Kidney glomerular epithelial cell (primary cell): Measurements from ENCODE around the gene CDCA5.
A peak's percentile ranks its signal among the peaks of the same experiment; 100 is the strongest.
"Not testable (repeated sequence)": the region's sequence is repeated elsewhere in the genome, so short reads cannot be mapped to it uniquely, and the experiment has no call there.

Experiments
- DNase-seq: peaks from one replicate; lab custom pipeline; 2025; lab: John Stamatoyannopoulos, UW

Gene CDCA5

GRCh38 chr11:65118891-65119669 is 35.2 kb upstream of the CDCA5 start:
- DNase-seq = not testable (repeated sequence)

DNA sequence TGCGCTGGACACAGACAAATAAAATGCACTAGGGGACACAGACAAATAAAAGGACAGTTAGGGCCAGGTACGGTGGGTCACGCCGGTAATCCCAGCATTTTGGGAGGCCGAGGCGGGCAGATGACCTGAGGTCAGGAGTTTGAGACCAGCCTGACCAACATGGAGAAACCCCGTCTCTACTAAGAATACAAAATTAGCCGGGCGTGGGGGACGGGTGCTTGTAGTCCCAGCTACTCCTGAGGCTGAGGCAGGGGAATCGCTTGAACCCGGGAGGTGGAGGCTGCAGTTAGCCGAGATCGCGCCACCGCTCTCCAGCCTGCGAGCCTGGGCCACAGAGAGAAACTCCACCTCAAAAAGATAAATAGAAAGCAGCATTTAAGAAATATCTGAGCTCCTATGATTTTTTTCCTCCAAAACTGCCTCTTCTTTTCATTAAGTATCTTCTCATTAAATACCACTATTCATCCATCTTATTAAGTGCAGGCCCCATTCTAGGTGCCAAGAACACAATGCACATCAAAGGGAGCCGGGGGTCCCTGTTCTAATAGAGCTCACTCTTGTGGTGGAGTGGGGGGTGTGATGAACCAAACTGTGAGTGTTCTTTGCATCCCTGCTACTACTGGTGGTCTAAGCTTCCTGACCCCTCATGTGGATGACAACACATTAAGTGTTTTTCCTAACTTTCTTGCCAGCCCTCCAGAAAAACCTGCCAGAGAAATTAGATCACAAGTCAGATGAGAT is 34.4 kb upstream of the CDCA5 start:
- no peak for DNase-seq

DNA sequence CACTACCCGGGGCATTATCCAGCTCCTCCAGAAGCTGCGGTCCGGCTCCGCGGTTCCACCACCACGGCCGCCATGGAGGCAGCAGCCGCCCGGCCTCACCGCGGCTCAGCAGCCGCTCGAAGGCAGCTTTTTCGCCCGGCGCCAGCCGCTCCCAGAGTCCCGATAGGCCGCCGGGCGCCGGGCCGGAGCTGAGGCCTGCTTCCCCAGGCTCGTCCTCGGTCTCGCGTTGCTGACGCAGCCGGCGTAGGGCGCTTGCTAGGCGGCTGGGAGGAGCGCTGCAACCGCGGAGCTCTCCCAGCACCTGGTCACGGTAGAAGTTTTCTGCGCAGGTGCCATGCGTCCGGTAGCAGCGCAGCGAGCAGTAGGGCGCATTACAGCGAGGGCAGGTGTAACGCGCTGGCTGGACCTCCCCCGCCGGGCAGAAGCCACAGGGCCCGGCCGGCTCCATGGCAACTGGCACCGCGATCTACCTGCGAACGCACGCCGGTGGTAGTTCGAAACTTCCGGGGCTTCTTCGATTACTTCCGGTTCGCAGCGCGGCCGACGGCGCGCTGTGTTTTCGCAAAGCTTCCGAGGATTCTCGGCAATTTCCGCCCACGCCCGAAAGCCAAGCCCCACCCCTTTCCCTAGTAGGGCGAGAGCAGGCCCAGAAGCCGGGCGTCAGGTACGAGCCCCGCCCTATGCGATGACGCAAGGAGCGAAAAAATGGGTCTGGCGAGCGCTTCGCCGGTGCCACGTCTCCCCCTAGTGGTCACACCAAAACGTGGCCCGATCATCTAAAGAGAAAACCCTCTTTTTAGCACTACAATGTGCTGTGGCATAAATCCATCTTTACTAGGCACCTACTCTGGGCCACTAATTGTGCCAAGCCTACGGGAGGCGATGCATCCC is 33.6 kb upstream of the CDCA5 start, which contains the start of gene ZNHIT2:
Gene ZNHIT2, minus strand, starts transcription at position 496 of the 891 bp plus-strand sequence. Its CDS starts 48 bp downstream, at position 448.
- peak; percentile 98 for DNase-seq

GRCh38 chr11:65116370-65117205 is 32.7 kb upstream of the CDCA5 start:
- no peak for DNase-seq

GRCh38 chr11:65115361-65116082 is 31.7 kb upstream of the CDCA5 start:
- no peak for DNase-seq

DNA sequence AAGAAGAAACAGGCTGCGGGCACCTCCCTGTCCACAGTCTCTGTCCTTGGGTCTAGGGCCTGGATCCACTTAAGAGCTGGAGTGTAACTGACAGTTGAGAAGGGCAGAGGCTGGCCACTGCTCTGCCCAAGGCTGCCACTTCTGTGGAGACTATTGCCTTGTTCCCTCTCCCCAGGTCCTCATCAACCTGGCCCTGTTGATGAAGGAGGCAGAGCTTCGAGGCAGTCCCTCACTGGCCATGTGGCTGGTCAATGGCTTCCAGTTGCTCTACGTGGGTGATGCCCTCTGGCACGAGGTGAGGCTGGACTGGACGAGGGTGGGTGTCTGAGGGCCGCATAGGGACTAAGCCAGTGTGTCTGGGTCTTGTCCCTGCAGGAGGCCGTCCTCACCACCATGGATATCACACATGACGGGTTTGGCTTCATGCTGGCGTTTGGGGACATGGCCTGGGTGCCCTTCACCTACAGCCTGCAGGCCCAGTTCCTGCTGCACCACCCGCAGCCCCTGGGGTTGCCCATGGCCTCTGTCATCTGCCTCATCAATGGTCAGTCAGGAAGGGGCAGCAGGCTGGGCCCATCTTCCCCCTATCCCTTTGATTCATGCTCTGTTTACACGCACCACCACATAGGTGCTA is 30.8 kb upstream of the CDCA5 start:
- no peak for DNase-seq

- DNase-seq = no peak
Measured at GRCh38 chr11:65113839-65114238, 30.0 kb upstream of the CDCA5 start.

- DNase-seq = peak; percentile 34
Measured at GRCh38 chr11:65113361-65113756, 29.5 kb upstream of the CDCA5 start.

- no peak for DNase-seq
Measured at GRCh38 chr11:65112546-65113360, 28.9 kb upstream of the CDCA5 start.

DNA sequence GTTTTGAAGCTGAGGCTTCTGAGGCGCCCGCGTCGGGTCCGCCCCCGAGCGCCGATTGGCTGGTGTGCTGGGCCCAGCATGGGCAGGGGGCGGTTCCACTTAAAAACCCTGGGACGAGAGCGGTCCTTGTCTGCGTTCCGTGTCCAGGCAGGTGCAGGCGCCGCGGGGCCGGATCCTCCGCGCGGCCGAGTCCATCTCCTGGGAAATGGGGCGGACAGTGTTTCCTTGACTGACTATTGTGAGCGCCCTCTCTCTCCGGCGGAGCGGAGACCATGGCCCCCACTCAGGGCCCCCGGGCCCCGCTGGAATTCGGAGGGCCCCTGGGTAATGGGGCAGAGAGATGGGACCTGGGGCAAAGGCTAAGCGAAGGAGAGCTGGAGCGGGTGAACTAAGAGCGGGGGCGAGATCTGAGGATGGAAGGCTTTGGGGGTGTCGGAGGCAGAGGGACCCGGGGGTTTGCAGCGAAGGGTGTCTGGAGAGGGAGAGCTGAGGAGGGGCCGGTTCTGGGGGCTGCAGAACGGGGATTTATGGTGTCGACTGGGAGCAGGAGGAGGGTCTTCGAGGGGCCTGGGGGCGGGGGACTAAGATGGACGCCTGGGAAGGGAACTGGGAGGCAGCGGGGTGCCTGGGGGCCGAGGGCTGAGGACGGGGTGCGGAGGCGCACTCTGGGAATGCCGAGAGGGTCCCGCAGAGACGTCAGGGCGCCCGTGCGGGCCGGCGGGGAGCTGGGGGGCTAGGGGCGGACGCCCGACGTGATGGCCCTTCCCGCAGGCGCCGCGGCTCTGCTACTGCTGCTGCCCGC is 28.1 kb upstream of the CDCA5 start, which contains the start of gene TM7SF2:
Gene TM7SF2, plus strand, starts transcription at position 129 of the 802 bp plus-strand sequence. Its CDS starts 144 bp downstream, at position 273.
- DNase-seq = peak; percentile 83

- no peak for DNase-seq
Measured at GRCh38 chr11:65111159-65111743, 27.4 kb upstream of the CDCA5 start.

DNA sequence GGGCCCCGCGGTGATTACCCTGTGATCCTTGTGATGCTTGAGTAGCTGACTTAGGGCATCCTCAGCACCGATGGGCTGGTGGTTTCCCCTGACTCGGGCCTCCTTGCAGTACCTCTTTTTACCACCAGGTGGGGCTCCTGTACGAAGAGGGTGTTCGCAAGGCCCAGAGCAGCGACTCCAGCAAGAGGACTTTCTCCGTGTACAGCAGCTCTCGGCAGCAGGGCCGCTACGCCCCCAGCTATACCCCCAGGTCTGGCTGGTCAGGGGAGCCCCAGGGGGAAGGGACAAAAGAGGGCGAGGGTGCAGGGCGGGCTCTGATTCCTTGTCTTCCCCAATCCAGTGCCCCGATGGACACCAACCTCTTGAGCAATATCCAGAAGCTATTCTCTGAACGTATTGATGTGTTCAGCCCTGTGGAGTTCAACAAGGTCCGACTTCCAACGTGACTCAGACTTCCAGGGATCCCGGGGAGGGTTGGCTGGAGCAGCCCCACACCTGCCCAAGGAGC is 26.6 kb upstream of the CDCA5 start:
- DNase-seq = peak; percentile 82

GRCh38 chr11:65109231-65110198 is 25.7 kb upstream of the CDCA5 start:
- no peak for DNase-seq

- no peak for DNase-seq
Measured at GRCh38 chr11:65108469-65109123, 24.8 kb upstream of the CDCA5 start.

DNA sequence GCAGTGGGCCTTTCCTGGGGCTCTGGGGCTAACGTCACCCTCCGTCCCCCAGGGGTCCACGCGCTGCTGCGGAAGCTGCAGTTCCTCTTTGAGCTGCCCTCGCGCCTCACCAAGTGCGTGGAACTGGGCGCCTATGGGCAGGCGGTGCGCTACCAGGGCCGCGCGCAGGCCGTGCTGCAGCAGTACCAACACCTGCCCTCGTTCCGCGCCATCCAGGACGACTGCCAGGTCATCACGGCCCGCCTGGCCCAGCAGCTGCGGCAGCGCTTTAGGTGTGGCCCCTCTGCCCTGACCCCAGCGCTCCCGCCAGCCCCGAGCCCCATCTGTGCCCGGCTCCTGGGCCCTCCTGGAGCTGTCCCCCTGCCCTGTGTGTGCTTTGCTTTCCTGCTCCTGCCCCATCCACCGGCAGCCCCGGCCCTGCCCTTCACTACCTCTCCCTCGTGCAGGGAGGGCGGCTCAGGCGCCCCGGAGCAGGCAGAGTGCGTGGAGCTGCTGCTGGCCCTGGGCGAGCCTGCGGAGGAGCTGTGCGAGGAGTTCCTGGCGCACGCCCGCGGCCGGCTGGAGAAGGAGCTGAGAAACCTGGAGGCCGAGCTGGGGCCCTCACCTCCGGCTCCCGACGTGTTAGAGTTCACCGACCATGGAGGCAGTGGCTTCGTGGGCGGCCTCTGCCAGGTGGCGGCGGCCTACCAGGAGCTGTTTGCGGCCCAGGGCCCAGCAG is 24.1 kb upstream of the CDCA5 start:
- no peak for DNase-seq
